RWPE2 (cell line): ENCODE results near the gene TMIGD3.
"Not testable (repeated sequence)": the region's sequence is repeated elsewhere in the genome, so short reads cannot be mapped to it uniquely, and the experiment has no call there.

ENCODE experiments used
- ATAC-seq: fragments of 200-7000 bp; cut with Tn5 transposase; 3 replicates; pipeline ENCODE4 v1.9.1; 2021; ENCODE audit warnings: low read depth
- DNase-seq: peaks from one replicate; pipeline ENCODE4 v3.0.0-alpha.2; 2020; ENCODE audit warnings: low spot score
- H3K27ac ChIP-seq: fragments of 450-650 bp; 2 replicates; pipeline ENCODE4 v1.5.1; 2017; ENCODE audit warnings: mild to moderate bottlenecking; ENCODE audit not compliant: poor library complexity, severe bottlenecking
- H3K27me3 ChIP-seq: fragments of 250-450 bp; sonication (Bioruptor Pico); 2 replicates; pipeline ENCODE4 v1.5.1; 2021; ENCODE audit warnings: mild to moderate bottlenecking, moderate library complexity; ENCODE audit not compliant: insufficient read depth, poor library complexity, severe bottlenecking
- H3K36me3 ChIP-seq: fragments of 250-450 bp; sonication (Bioruptor Pico); 2 replicates; pipeline ENCODE4 v1.5.1; 2020; ENCODE audit warnings: low read depth, mild to moderate bottlenecking, moderate library complexity
- H3K4me1 ChIP-seq: fragments of 250-450 bp; sonication (Bioruptor Pico); 2 replicates; pipeline ENCODE4 v1.5.1; 2021; ENCODE audit warnings: mild to moderate bottlenecking, moderate library complexity; ENCODE audit not compliant: insufficient read depth, poor library complexity, severe bottlenecking
- H3K4me3 ChIP-seq: fragments of 250-450 bp; sonication (Bioruptor Pico); 2 replicates; pipeline ENCODE4 v1.5.1; 2021; ENCODE audit warnings: mild to moderate bottlenecking, moderate library complexity; ENCODE audit not compliant: severe bottlenecking
- H3K9me3 ChIP-seq: fragments of 250-450 bp; sonication (Bioruptor Pico); 2 replicates; pipeline ENCODE4 v1.5.1; 2021; ENCODE audit warnings: mild to moderate bottlenecking, moderate library complexity; ENCODE audit not compliant: severe bottlenecking
- TF ChIP-seq, protein P1 (sequence below): fragments of 450-650 bp; IDR thresholded peaks from one replicate; pipeline ENCODE4 v1.5.1; 2017; ENCODE audit warnings: mild to moderate bottlenecking, moderate library complexity; ENCODE audit not compliant: poor library complexity, severe bottlenecking

The TMIGD3 gene

DNA sequence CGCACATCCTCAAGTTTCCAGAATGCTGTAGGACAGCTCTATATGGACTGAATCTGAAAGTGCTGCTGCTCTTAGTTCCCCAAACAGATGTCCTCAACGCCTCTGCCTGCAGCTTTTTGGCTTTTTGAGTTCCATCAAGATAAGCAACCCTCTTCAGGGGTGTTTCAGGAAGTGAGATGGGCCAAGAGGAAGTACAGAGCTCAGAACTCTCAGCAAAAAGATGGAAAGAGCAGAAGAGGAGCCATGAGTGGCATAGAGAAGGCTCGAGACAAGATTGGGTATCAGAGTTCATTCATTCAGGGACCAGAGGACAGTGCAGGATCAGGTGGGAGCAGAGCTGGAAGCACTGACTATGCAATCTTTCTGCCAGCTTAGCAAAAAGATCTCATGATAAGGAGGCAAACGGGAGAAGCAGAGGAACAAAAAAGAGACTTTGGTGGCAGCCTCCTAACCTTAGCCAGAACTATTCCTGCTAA lies at the start of gene TMIGD3, which contains the start of gene ADORA3:
Gene TMIGD3 (minus strand): TSS at position 49 of the 476 bp plus-strand sequence. CDS start 279 bp downstream, outside the sequence.
Gene ADORA3 (minus strand): TSS at position 49 of the 476 bp plus-strand sequence. CDS start 279 bp downstream, outside the sequence.
- H3K27me3 ChIP-seq: no peaks in the 10 kb centered on the region
- no peak for ATAC-seq
- peaks cover 10% of the 10 kb centered on the region for H3K4me1 ChIP-seq
- no peaks in the 10 kb centered on the region for H3K9me3 ChIP-seq
- no peak within 1 kb of the TSS for H3K4me3 ChIP-seq
- H3K27ac ChIP-seq: no peak within 1 kb of the TSS
- no peaks in the 10 kb centered on the region for H3K36me3 ChIP-seq
- TF ChIP-seq, protein P1, sequence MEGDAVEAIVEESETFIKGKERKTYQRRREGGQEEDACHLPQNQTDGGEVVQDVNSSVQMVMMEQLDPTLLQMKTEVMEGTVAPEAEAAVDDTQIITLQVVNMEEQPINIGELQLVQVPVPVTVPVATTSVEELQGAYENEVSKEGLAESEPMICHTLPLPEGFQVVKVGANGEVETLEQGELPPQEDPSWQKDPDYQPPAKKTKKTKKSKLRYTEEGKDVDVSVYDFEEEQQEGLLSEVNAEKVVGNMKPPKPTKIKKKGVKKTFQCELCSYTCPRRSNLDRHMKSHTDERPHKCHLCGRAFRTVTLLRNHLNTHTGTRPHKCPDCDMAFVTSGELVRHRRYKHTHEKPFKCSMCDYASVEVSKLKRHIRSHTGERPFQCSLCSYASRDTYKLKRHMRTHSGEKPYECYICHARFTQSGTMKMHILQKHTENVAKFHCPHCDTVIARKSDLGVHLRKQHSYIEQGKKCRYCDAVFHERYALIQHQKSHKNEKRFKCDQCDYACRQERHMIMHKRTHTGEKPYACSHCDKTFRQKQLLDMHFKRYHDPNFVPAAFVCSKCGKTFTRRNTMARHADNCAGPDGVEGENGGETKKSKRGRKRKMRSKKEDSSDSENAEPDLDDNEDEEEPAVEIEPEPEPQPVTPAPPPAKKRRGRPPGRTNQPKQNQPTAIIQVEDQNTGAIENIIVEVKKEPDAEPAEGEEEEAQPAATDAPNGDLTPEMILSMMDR: no peak
- DNase-seq: no peak

DNA sequence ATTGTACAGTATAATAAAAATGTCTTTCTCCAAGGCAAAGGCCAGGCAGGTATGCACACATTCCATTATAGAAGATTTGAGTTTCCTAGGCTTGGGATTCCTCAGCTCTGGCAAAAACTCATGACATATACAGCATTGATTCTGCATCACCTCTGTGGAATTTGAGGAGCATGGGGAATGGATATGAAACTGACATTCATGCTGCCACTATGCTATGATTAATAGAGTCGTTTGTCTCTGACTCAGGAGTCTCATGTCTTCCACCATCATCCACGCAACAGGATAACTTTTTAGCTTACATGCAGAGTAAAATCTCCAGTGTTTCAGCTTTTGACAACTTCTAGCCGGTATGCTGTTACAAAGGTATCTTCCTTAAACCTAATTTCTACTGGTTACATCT lies 49.8 kb upstream of the TMIGD3 start:
- no peak for DNase-seq
- peak; percentile 99 for ATAC-seq
- TF ChIP-seq, protein P1: no peak
- H3K4me1 ChIP-seq: peaks cover 14% of the 10 kb centered on the region
- H3K27ac ChIP-seq: peak overlapping the region; percentile 72
- H3K36me3 ChIP-seq: no peaks in the 10 kb centered on the region
- no peaks in the 10 kb centered on the region for H3K27me3 ChIP-seq
- no peaks in the 10 kb centered on the region for H3K9me3 ChIP-seq
- H3K4me3 ChIP-seq: no peak overlapping the region

DNA sequence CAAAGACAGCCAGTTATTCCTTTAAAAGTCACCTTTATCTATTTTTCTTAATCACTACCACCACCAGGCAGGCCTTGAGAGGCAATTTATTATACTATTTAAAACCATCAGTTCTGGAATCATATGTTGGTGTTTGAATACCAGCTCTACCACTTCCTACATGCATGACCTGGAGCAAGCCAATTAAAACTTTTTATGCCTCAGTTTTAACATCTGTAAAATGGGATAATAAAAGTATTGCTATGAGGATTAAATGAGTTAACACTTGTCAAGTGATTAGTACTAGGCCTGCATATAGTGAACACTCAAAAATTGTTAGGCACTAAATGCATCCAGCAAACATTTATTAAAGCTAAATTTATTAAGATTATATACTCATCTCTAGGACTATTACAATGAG lies 49.2 kb upstream of the TMIGD3 start:
- TF ChIP-seq, protein P1: no peak
- no peak for ATAC-seq
- Histone ChIP-seq H3K36me3 (no peaks in the 10 kb centered on the region), H3K9me3 (no peaks in the 10 kb centered on the region), H3K27me3 (no peaks in the 10 kb centered on the region), H3K4me1 (peaks cover 14% of the 10 kb centered on the region), H3K4me3 (no peak overlapping the region), H3K27ac (peak overlapping the region; percentile 72)
- DNase-seq: no peak

DNA sequence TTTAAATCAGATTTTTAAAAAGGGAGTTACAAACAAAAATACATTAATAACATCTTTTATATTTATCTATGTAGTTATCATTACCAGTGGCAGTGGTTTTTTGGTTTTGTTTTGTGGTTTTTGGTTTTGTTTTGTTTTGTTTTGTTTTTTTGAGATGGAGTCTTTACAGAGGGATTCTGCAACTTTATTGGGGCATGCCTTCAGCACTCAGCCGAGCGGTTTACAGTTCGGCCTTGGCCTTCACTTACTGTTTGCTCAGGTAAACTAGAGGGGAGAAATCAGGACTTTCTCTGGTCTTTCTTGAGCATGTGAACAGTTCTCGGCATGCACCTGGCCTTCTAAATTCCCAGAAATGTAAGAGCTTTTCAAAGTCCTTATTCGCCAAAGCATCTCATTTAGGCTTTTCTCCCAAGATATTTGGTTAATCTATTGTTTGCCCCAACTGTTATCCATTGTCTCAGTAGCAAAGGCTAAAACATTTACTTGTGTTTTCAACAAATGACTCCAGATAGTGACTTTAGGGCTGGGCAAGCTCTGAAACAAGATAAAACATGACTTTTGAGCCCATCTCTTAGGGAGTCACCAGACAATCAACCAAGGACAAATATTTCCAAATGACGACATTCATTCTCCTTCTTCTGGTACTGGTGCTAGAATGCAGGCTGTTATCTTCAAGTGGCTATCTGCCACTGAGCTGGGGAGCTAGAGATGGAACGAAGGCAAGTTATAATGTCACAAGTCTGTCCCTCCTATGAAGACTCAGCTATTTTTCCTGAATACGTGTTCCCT lies 48.4 kb upstream of the TMIGD3 start:
- H3K27me3 ChIP-seq: no peaks in the 10 kb centered on the region
- H3K27ac ChIP-seq: peak overlapping the region; percentile 72

DNA sequence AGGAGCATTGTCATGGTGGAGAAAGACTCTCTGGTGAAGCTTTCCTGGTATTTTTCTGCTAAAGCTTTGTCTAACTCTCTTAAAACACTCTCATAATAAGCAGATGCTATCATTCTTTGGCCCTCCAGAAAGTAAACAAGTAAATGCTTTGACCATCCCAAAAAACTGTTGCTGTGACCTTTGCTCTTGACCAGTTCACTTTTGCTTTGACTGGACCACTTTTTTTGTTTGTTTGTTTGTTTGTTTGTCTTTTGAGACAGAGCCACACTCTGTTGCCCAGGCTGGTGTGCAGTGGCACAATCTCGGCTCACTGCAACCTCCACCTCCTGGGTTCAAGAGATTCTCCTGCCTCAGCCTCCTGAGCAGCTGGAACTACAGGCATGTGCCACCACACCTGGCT lies 44.4 kb upstream of the TMIGD3 start:
- DNase-seq, ATAC-seq, H3K36me3 ChIP-seq, H3K4me3 ChIP-seq, H3K27me3 ChIP-seq, H3K27ac ChIP-seq, H3K9me3 ChIP-seq, H3K4me1 ChIP-seq: not testable (repeated sequence)

More for the DNA sequence above, 48.4 kb upstream of the TMIGD3 start:
- Histone ChIP-seq H3K4me1 (peaks cover 14% of the 10 kb centered on the region), H3K4me3 (no peak overlapping the region), H3K36me3 (no peaks in the 10 kb centered on the region), H3K9me3 (no peaks in the 10 kb centered on the region)
- TF ChIP-seq, protein P1: no peak
- ATAC-seq: no peak
- no peak for DNase-seq
